Measurements from ENCODE around the gene GEMIN2.
"Not testable (repeated sequence)": the region's sequence is repeated elsewhere in the genome, so short reads cannot be mapped to it uniquely, and the experiment has no call there.

The GEMIN2 gene

DNA sequence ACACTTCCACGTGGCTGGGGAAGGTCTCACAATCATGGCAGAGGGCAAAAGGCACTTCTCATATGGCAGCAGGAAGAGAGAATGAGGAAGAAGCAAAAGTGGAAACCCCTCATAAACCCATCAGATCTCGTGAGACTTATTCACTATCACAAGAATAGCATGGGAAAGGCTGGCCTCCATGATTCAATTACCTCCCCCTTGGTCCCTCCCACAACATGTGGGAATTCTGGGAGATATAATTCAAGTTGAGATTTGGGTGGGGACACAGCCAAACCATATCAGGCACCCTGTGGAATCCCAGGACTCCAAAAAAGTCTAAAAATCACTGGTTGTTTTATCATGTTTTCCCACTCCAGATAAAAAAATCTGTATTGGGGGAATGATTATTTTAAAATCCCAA lies 29.1 kb downstream of the GEMIN2 start:
- H3K9me3 ChIP-seq; DNase-seq (ENCODE audit: low spot score in 2 of 2); H3K4me1 ChIP-seq; H3K4me3 ChIP-seq; H3K27me3 ChIP-seq (ENCODE audit: low read depth); in situ Hi-C loops (cut with MboI; ENCODE audit: low sequenced_read_pairs): not testable (repeated sequence)
- H3K36me3 ChIP-seq (replicated peaks): peaks cover 15% of the 10 kb centered on the region

GRCh38 chr14:39145266-39145966 lies 31.3 kb downstream of the GEMIN2 start:
- Histone ChIP-seq H3K4me3 (no peak overlapping the region), H3K27me3 (ENCODE audit: low read depth) (no peaks in the 10 kb centered on the region), H3K9me3 (peaks cover 9% of the 10 kb centered on the region; the same call in 1 of the 2 replicates), H3K4me1 (no peaks in the 10 kb centered on the region), H3K36me3 (replicated peaks) (peaks cover 17% of the 10 kb centered on the region)
- no peak for DNase-seq (ENCODE audit: low spot score in 2 of 2)
- in situ Hi-C loops (cut with MboI; ENCODE audit: low sequenced_read_pairs): no loop called here

DNA sequence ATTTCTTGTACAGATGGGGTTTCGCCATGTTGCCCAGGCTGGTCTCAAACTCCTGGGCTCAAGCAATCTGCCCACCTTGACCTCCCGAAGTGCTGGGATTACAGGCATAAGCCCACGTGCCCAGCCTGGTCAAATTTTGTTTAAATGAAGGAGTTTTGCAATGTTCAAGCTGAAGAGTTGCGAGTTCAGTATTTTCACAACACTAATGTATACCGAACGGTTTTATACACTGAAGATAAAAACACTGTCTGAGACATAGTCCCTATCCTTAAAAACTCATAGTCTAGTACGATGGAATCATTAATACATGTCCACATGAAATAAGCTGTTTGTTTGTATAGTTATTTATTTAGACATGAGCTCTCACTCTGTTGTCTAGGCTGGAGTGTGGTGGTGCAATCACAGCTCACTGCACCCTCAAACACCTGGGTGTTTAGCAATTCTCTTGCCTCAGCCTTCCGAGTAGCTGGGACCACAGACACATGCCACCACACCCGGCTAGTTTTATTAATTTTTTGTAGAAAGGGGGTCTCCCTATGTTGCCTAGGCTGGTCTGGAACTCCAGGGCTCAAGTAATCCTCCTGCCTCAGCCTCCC lies 40.6 kb downstream of the GEMIN2 start:
- in situ Hi-C loops (cut with MboI; ENCODE audit: low sequenced_read_pairs): no loop called here
- no peaks in the 10 kb centered on the region for H3K9me3 ChIP-seq
- H3K4me1 ChIP-seq: no peaks in the 10 kb centered on the region
- no peak overlapping the region for H3K4me3 ChIP-seq
- H3K27me3 ChIP-seq (ENCODE audit: low read depth): no peaks in the 10 kb centered on the region
- peaks cover 10% of the 10 kb centered on the region for H3K36me3 ChIP-seq (replicated peaks)
- DNase-seq (ENCODE audit: low spot score in 2 of 2): no peak

GRCh38 chr14:39157491-39157890 lies 43.4 kb downstream of the GEMIN2 start:
- Histone ChIP-seq H3K36me3 (replicated peaks) (peaks cover 6% of the 10 kb centered on the region; the same call in 1 of the 2 replicates), H3K4me3 (no peak overlapping the region)
- in situ Hi-C loops (cut with MboI; ENCODE audit: low sequenced_read_pairs): no loop called here

DNA sequence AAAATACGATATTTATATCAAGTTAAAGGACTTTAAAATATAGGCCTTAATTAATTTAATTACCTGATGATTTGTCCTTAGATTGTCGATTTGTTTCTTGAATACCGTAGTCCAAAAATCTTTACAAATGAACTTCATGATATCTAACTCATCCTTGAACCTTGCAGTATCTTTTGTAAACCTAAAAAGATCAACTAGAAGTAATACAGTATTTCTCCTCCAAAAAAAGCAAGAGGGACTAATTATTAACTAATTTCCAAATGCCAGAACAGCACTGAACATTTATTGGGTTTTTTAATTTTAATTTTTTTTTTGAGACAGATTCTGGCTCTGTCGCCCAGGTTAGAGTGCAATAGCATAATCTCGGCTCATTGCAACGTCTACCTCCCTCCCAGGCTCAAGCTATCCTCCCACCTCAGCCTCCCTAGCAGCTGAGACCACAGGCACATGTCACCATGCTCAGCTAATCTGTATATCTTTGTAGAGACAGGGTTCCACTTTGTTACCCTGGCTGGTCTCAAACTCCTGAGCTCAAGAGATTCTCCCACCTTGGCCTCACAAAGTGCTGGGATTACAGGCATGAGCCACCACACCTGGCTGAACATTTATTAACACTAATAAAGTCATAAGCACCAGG lies 44.2 kb downstream of the GEMIN2 start:
- in situ Hi-C loops (cut with MboI; ENCODE audit: low sequenced_read_pairs): no loop called here
- H3K27me3 ChIP-seq (ENCODE audit: low read depth): no peaks in the 10 kb centered on the region
- no peak overlapping the region for H3K4me3 ChIP-seq
- H3K36me3 ChIP-seq (replicated peaks): peaks cover 6% of the 10 kb centered on the region; the same call in 1 of the 2 replicates
- H3K4me1 ChIP-seq: no peaks in the 10 kb centered on the region
- H3K9me3 ChIP-seq: no peaks in the 10 kb centered on the region
- no peak for DNase-seq (ENCODE audit: low spot score in 2 of 2)

More at GRCh38 chr14:39157491-39157890, 43.4 kb downstream of the GEMIN2 start:
- H3K27me3 ChIP-seq (ENCODE audit: low read depth): no peaks in the 10 kb centered on the region
- no peaks in the 10 kb centered on the region for H3K9me3 ChIP-seq
- no peak for DNase-seq (ENCODE audit: low spot score in 2 of 2)
- no peaks in the 10 kb centered on the region for H3K4me1 ChIP-seq

DNA sequence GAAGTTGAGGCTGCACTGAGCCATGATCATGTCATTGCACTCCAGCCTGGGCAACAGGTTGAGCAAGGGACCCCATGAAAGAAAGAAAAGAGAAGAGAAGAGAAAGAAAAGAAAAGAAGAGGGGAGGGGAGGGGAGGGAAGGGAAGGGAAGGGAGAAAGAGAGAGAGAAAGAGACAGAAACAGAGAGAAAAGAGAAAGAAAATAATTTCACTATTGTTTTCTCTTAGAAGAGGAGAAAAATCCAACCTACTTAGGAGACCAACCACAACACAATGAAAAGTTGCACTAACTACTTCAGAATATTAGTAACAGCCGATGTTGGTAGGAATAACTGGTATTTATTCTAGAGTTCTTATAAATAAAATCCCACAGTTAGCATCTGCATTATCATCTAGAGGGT lies 46.4 kb downstream of the GEMIN2 start:
- DNase-seq (ENCODE audit: low spot score in 2 of 2): no peak
- Histone ChIP-seq H3K36me3 (replicated peaks) (peaks cover 9% of the 10 kb centered on the region), H3K27me3 (ENCODE audit: low read depth) (no peaks in the 10 kb centered on the region), H3K9me3 (no peaks in the 10 kb centered on the region), H3K4me1 (no peaks in the 10 kb centered on the region), H3K4me3 (no peak overlapping the region)
- in situ Hi-C loops (cut with MboI; ENCODE audit: low sequenced_read_pairs): no loop called here

DNA sequence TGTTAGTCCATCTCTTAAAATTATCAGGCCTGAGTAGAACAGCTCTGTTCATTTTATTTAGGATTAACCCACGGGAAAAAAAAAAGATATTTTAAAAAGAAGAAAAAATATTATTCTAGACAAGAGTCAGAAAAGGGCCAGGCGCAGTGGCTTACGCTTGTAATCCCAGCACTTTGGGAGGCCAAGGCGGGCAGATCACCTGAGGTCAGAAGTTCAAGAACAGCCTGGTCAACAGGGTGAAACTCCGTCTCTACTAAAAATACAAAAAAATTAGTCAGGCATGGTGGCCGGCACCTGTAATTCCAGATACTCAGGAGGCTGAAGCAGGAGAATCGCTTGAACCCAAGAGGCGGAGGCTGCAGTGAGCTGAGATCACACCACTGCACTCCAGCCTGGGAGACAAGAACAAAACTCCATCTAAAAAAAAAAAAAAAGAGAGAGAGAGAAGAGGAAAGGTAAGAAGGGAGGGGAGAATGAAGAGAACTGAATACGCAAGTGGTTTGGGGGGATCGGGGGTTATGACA lies 53.7 kb downstream of the GEMIN2 start:
- H3K9me3 ChIP-seq; H3K27me3 ChIP-seq (ENCODE audit: low read depth); in situ Hi-C loops (cut with MboI; ENCODE audit: low sequenced_read_pairs); DNase-seq (ENCODE audit: low spot score in 2 of 2): not testable (repeated sequence)
- peaks cover 19% of the 10 kb centered on the region for H3K4me1 ChIP-seq
- H3K36me3 ChIP-seq (replicated peaks): peaks cover 12% of the 10 kb centered on the region
- peak overlapping the region; percentile 80; the same call in 1 of the 2 replicates for H3K4me3 ChIP-seq

GRCh38 chr14:39168591-39168990 lies 54.5 kb downstream of the GEMIN2 start:
- Histone ChIP-seq H3K36me3 (replicated peaks) (peaks cover 8% of the 10 kb centered on the region), H3K27me3 (ENCODE audit: low read depth) (no peaks in the 10 kb centered on the region), H3K9me3 (no peaks in the 10 kb centered on the region), H3K4me3 (peak overlapping the region; percentile 80), H3K4me1 (peaks cover 19% of the 10 kb centered on the region)
- DNase-seq (ENCODE audit: low spot score in 2 of 2): no peak
- in situ Hi-C loops (cut with MboI; ENCODE audit: low sequenced_read_pairs): no loop called here

- Histone ChIP-seq H3K4me3 (peak overlapping the region; percentile 80), H3K4me1 (peaks cover 24% of the 10 kb centered on the region), H3K9me3 (no peaks in the 10 kb centered on the region), H3K27me3 (ENCODE audit: low read depth) (no peaks in the 10 kb centered on the region), H3K36me3 (replicated peaks) (0 out of 2 replicates have a peak, but pooled peaks cover 7% of the 10 kb centered on the region)
- in situ Hi-C loops (cut with MboI; ENCODE audit: low sequenced_read_pairs): no loop called here
- no peak for DNase-seq (ENCODE audit: low spot score in 2 of 2)
These were observed 55.4 kb downstream of the GEMIN2 start for GRCh38 chr14:39169541-39169900.

- no peaks in the 10 kb centered on the region for H3K9me3 ChIP-seq
- H3K27me3 ChIP-seq (ENCODE audit: low read depth): no peaks in the 10 kb centered on the region
- H3K36me3 ChIP-seq (replicated peaks): peaks cover 30% of the 10 kb centered on the region
- in situ Hi-C loops (cut with MboI; ENCODE audit: low sequenced_read_pairs): loop anchor here (5.0 kb wide), 1 partner anchor 66 kb away; no protein-coding TSS in a partner anchor
- DNase-seq (ENCODE audit: low spot score in 2 of 2): no peak
- H3K4me1 ChIP-seq: peaks cover 28% of the 10 kb centered on the region
- H3K4me3 ChIP-seq: no peak overlapping the region
These were observed 59.1 kb downstream of the GEMIN2 start for GRCh38 chr14:39173198-39173597.

- no peaks in the 10 kb centered on the region for H3K27me3 ChIP-seq (ENCODE audit: low read depth)
- no peaks in the 10 kb centered on the region for H3K9me3 ChIP-seq
- DNase-seq (ENCODE audit: low spot score in 2 of 2): peak; percentile 97 to 99
- peaks cover 22% of the 10 kb centered on the region for H3K4me1 ChIP-seq
- peaks cover 46% of the 10 kb centered on the region for H3K36me3 ChIP-seq (replicated peaks)
- in situ Hi-C loops (cut with MboI; ENCODE audit: low sequenced_read_pairs): loop anchor here (5.0 kb wide), 1 partner anchor 68 kb away; no protein-coding TSS in a partner anchor
- peak within 1 kb of the TSS; percentile 93 for H3K4me3 ChIP-seq
These were observed 60.7 kb downstream of the GEMIN2 start, which contains the start of gene PNN for GRCh38 chr14:39174560-39175444. Gene PNN (plus strand): TSS chr14:39175254. CDS start chr14:39175280, 26 bp downstream.

DNA sequence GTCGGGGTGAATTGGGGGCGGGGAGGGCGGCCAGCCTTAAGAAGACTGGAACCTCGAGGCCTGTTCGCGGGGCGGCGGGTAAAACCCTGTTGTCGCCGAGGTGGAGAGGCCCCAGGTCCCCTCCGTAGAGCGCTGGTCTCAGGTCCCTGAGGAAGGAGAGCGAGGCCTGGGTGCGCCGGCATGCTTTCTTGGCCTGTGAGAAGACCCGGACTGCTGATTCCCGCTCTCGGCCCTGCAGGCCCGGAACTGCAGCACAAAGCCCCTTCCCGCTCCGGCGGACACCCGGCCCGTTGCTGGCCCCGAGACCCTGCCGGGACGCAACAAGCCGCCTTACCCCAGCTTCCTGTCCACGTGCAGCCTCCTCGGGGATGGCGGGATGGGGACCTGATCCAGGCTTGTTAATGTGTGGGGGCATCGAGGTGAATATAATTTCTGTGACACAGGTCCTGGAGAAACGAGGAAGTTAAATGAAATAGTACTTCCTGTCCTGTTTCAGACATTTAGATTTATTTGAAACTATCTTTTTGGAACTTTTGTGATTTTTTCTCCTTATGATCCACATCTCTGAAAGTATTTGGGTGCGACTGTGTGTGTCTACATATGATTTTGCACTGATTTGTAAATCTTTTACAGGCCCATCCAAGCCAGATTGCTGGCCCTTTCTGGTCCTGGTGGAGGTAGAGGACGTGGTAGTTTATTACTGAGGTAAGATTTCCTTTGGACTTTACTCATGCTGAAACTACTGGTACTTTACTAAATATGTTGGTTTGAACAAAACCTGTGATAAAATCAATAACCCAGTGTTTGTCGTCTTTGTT lies 61.5 kb downstream of the GEMIN2 start:
- H3K27me3 ChIP-seq (ENCODE audit: low read depth): no peaks in the 10 kb centered on the region
- in situ Hi-C loops (cut with MboI; ENCODE audit: low sequenced_read_pairs): no loop called here
- DNase-seq (ENCODE audit: low spot score in 2 of 2): peak; percentile 29 to 59
- H3K4me3 ChIP-seq: peak overlapping the region; percentile 93
- H3K9me3 ChIP-seq: no peaks in the 10 kb centered on the region
- peaks cover 23% of the 10 kb centered on the region for H3K4me1 ChIP-seq
- peaks cover 55% of the 10 kb centered on the region for H3K36me3 ChIP-seq (replicated peaks)
